Measurements from ENCODE around the gene MICAL3. TPM values are rescaled to one million over a fixed set of nuclear protein-coding genes. Genes with fewer than 3 reads are reported as not detected.

The MICAL3 gene
- total RNA-seq, 3 donors from 2014 or later, result 33.9 to 39.6 (median 35.1) TPM

GRCh38 chr22:17792299-17792698, 232.1 kb downstream of the MICAL3 start:
- no peak for DNase-seq
- no peak for ATAC-seq
- Mint-ChIP-seq H3K36me3 (ENCODE audit: insufficient read depth) (peaks cover 3% of the 10 kb centered on the region), H3K27me3 (ENCODE audit: low read depth) (no peaks in the 10 kb centered on the region), H3K9me3 (no peaks in the 10 kb centered on the region), H3K4me1 (ENCODE audit: low read depth) (peaks cover 2% of the 10 kb centered on the region), H3K4me3 (no peak overlapping the region)

- Mint-ChIP-seq H3K4me1 (ENCODE audit: low read depth) (peaks cover 2% of the 10 kb centered on the region), H3K27me3 (ENCODE audit: low read depth) (no peaks in the 10 kb centered on the region), H3K36me3 (ENCODE audit: insufficient read depth) (no peaks in the 10 kb centered on the region), H3K9me3 (no peaks in the 10 kb centered on the region), H3K4me3 (no peak overlapping the region)
- DNase-seq (no peak), ATAC-seq (no peak)
Measured at GRCh38 chr22:17791196-17791595, 233.2 kb downstream of the MICAL3 start.

- ATAC-seq, result no peak
- no peak for DNase-seq
- no peak overlapping the region for H3K4me3 Mint-ChIP-seq
- H3K36me3 Mint-ChIP-seq (ENCODE audit: insufficient read depth), result no peaks in the 10 kb centered on the region
- no peaks in the 10 kb centered on the region for H3K9me3 Mint-ChIP-seq
- no peaks in the 10 kb centered on the region for H3K4me1 Mint-ChIP-seq (ENCODE audit: low read depth)
- H3K27me3 Mint-ChIP-seq (ENCODE audit: low read depth), result no peaks in the 10 kb centered on the region
Measured at GRCh38 chr22:17789379-17790200, 234.8 kb downstream of the MICAL3 start.

- ATAC-seq (no peak), DNase-seq (no peak)
- H3K4me3 Mint-ChIP-seq, result no peak overlapping the region
- no peaks in the 10 kb centered on the region for H3K4me1 Mint-ChIP-seq (ENCODE audit: low read depth)
- no peaks in the 10 kb centered on the region for H3K36me3 Mint-ChIP-seq (ENCODE audit: insufficient read depth)
- H3K9me3 Mint-ChIP-seq, result no peaks in the 10 kb centered on the region
- H3K27me3 Mint-ChIP-seq (ENCODE audit: low read depth), result no peaks in the 10 kb centered on the region
Measured at GRCh38 chr22:17788528-17789378, 235.6 kb downstream of the MICAL3 start.

GRCh38 chr22:17787716-17788330, 236.5 kb downstream of the MICAL3 start:
- no peak overlapping the region for H3K4me3 Mint-ChIP-seq
- no peaks in the 10 kb centered on the region for H3K27me3 Mint-ChIP-seq (ENCODE audit: low read depth)
- no peaks in the 10 kb centered on the region for H3K9me3 Mint-ChIP-seq
- H3K36me3 Mint-ChIP-seq (ENCODE audit: insufficient read depth), result no peaks in the 10 kb centered on the region
- ATAC-seq (no peak), DNase-seq (no peak)
- H3K4me1 Mint-ChIP-seq (ENCODE audit: low read depth), result peaks cover 6% of the 10 kb centered on the region

GRCh38 chr22:17787241-17787640, 237.1 kb downstream of the MICAL3 start:
- no peak overlapping the region for H3K4me3 Mint-ChIP-seq
- ATAC-seq, result no peak
- H3K27me3 Mint-ChIP-seq (ENCODE audit: low read depth), result no peaks in the 10 kb centered on the region
- H3K4me1 Mint-ChIP-seq (ENCODE audit: low read depth), result peaks cover 10% of the 10 kb centered on the region
- DNase-seq, result no peak
- no peaks in the 10 kb centered on the region for H3K36me3 Mint-ChIP-seq (ENCODE audit: insufficient read depth)
- H3K9me3 Mint-ChIP-seq, result no peaks in the 10 kb centered on the region

GRCh38 chr22:17786435-17787161, 237.8 kb downstream of the MICAL3 start:
- Mint-ChIP-seq H3K4me1 (ENCODE audit: low read depth) (peaks cover 17% of the 10 kb centered on the region), H3K27me3 (ENCODE audit: low read depth) (no peaks in the 10 kb centered on the region), H3K36me3 (ENCODE audit: insufficient read depth) (no peaks in the 10 kb centered on the region), H3K4me3 (no peak overlapping the region), H3K9me3 (no peaks in the 10 kb centered on the region)
- DNase-seq (no peak), ATAC-seq (no peak)

- ATAC-seq, result peak in 1 of 2 donors; percentile 26
- Mint-ChIP-seq H3K9me3 (no peaks in the 10 kb centered on the region), H3K27me3 (ENCODE audit: low read depth) (no peaks in the 10 kb centered on the region), H3K36me3 (ENCODE audit: insufficient read depth) (no peaks in the 10 kb centered on the region), H3K4me3 (no peak overlapping the region), H3K4me1 (ENCODE audit: low read depth) (peaks cover 28% of the 10 kb centered on the region)
- peak; percentile 73 for DNase-seq
Measured at GRCh38 chr22:17785185-17786184, 238.9 kb downstream of the MICAL3 start.

- Mint-ChIP-seq H3K27me3 (ENCODE audit: low read depth) (no peaks in the 10 kb centered on the region), H3K9me3 (no peaks in the 10 kb centered on the region), H3K4me3 (no peak overlapping the region), H3K36me3 (ENCODE audit: insufficient read depth) (no peaks in the 10 kb centered on the region), H3K4me1 (ENCODE audit: low read depth) (peaks cover 35% of the 10 kb centered on the region)
- no peak for ATAC-seq
- no peak for DNase-seq
Measured at GRCh38 chr22:17784776-17785175, 239.6 kb downstream of the MICAL3 start.

- DNase-seq (no peak), ATAC-seq (no peak)
- H3K4me3 Mint-ChIP-seq, result no peak overlapping the region
- H3K27me3 Mint-ChIP-seq (ENCODE audit: low read depth), result no peaks in the 10 kb centered on the region
- no peaks in the 10 kb centered on the region for H3K9me3 Mint-ChIP-seq
- no peaks in the 10 kb centered on the region for H3K36me3 Mint-ChIP-seq (ENCODE audit: insufficient read depth)
- H3K4me1 Mint-ChIP-seq (ENCODE audit: low read depth), result peaks cover 43% of the 10 kb centered on the region
Measured at GRCh38 chr22:17783773-17784480, 240.4 kb downstream of the MICAL3 start.

GRCh38 chr22:17783312-17783711, 241.0 kb downstream of the MICAL3 start:
- ATAC-seq (no peak), DNase-seq (no peak)
- Mint-ChIP-seq H3K36me3 (ENCODE audit: insufficient read depth) (no peaks in the 10 kb centered on the region), H3K27me3 (ENCODE audit: low read depth) (no peaks in the 10 kb centered on the region), H3K9me3 (no peaks in the 10 kb centered on the region), H3K4me3 (no peak overlapping the region), H3K4me1 (ENCODE audit: low read depth) (peaks cover 49% of the 10 kb centered on the region)

GRCh38 chr22:17782621-17783020, 241.7 kb downstream of the MICAL3 start:
- no peak overlapping the region for H3K4me3 Mint-ChIP-seq
- ATAC-seq, result no peak

GRCh38 chr22:17782158-17782557, 242.2 kb downstream of the MICAL3 start:
- DNase-seq, result no peak
- no peak for ATAC-seq
- Mint-ChIP-seq H3K9me3 (no peaks in the 10 kb centered on the region), H3K4me3 (no peak overlapping the region), H3K27me3 (ENCODE audit: low read depth) (no peaks in the 10 kb centered on the region), H3K36me3 (ENCODE audit: insufficient read depth) (no peaks in the 10 kb centered on the region), H3K4me1 (ENCODE audit: low read depth) (peaks cover 61% of the 10 kb centered on the region)

More at GRCh38 chr22:17782621-17783020, 241.7 kb downstream of the MICAL3 start:
- DNase-seq, result no peak
- H3K36me3 Mint-ChIP-seq (ENCODE audit: insufficient read depth), result no peaks in the 10 kb centered on the region
- H3K4me1 Mint-ChIP-seq (ENCODE audit: low read depth), result peaks cover 56% of the 10 kb centered on the region
- H3K9me3 Mint-ChIP-seq, result no peaks in the 10 kb centered on the region
- no peaks in the 10 kb centered on the region for H3K27me3 Mint-ChIP-seq (ENCODE audit: low read depth)
